ENCODE data around the gene NLRC3. TPM values are rescaled to one million over a fixed set of nuclear protein-coding genes. Genes with fewer than 3 reads are reported as not detected.

NLRC3 gene
- total RNA-seq, 1 experiment from 2014 or later = 0.26 TPM

- TF ChIP-seq ZNF512 (CRISPR knock-in tag; IDR thresholded peaks at IDR 0.05; ENCODE audit: borderline replicate concordance) (no peak), PRRX2 (CRISPR knock-in tag; IDR thresholded peaks at IDR 0.05) (no peak)
Measured at GRCh38 chr16:3564130-3564888, 12.9 kb downstream of the NLRC3 start (continued).

GRCh38 chr16:3562914-3563480 lies 14.2 kb downstream of the NLRC3 start:
- no peak for DNase-seq (ENCODE audit: low spot score)
- Mint-ChIP-seq H3K27ac (no peak overlapping the region), H3K9me3 (no peaks in the 10 kb centered on the region), H3K4me1 (peaks cover 3% of the 10 kb centered on the region), H3K36me3 (no peaks in the 10 kb centered on the region), H3K4me3 (no peak overlapping the region), H3K27me3 (ENCODE audit: low read depth) (no peaks in the 10 kb centered on the region)
- ChIA-PET CTCF (no interaction called here), POLR2A (no interaction called here)
- no peak for ATAC-seq
- TF ChIP-seq IRF1 (CRISPR knock-in tag; IDR thresholded peaks at IDR 0.05) (no peak), RORB (CRISPR knock-in tag; IDR thresholded peaks at IDR 0.05) (no peak), ZNF263 (CRISPR knock-in tag; IDR thresholded peaks at IDR 0.05; ENCODE audit: low read depth) (no peak), SP1 (CRISPR knock-in tag; conservative IDR thresholded peaks at IDR 0.05) (no peak), JUN (CRISPR knock-in tag; IDR thresholded peaks at IDR 0.05) (no peak), CTCF (IDR thresholded peaks at IDR 0.05) (no peak), NFYB (CRISPR knock-in tag; conservative IDR thresholded peaks at IDR 0.05; ENCODE audit: low read depth) (no peak), JAZF1 (CRISPR knock-in tag; IDR thresholded peaks at IDR 0.05) (no peak), CREB1 (CRISPR knock-in tag; IDR thresholded peaks at IDR 0.05) (no peak), E2F5 (CRISPR knock-in tag; IDR thresholded peaks at IDR 0.05) (no peak), PRDM15 (CRISPR knock-in tag; IDR thresholded peaks at IDR 0.05) (no peak), E2F1 (CRISPR knock-in tag; IDR thresholded peaks at IDR 0.05) (no peak), PREB (CRISPR knock-in tag; IDR thresholded peaks at IDR 0.05; ENCODE audit: borderline replicate concordance) (no peak), ZMAT4 (CRISPR knock-in tag; IDR thresholded peaks at IDR 0.05) (no peak), FOXP4 (CRISPR knock-in tag; IDR thresholded peaks at IDR 0.05) (no peak), GABPB1 (CRISPR knock-in tag; IDR thresholded peaks at IDR 0.05) (no peak), ZNF232 (CRISPR knock-in tag; IDR thresholded peaks at IDR 0.05) (no peak), RELA (CRISPR knock-in tag; IDR thresholded peaks at IDR 0.05; ENCODE audit: borderline replicate concordance) (no peak), ZNF396 (CRISPR knock-in tag; IDR thresholded peaks at IDR 0.05; ENCODE audit: borderline replicate concordance) (no peak)
